Liver (tissue), 9 donors: Measurements from ENCODE around the gene NEUROG1. TPM values are rescaled to one million over a fixed set of nuclear protein-coding genes. Genes with fewer than 3 reads are reported as not detected.

ENCODE experiments used
- DNase-seq: peaks from one replicate; pipeline ENCODE4 v3.0.0-alpha.2; 2017; ENCODE audit warnings: low spot score
- H3K27ac ChIP-seq, 2 donors: one replicate each; pipeline ENCODE4 v1.7.0; 2013; ENCODE audit warnings: inconsistent platforms in 2 of 2, low read length in 2 of 2, control low read depth in 1 of 2, low read depth in 1 of 2, mild to moderate bottlenecking in 1 of 2
- H3K27me3 ChIP-seq, 4 donors: one replicate each; pipeline versions ENCODE4 v1.6.1 to v1.7.0; 2013; ENCODE audit warnings: low read length in 3 of 4, inconsistent platforms in 1 of 4, mild to moderate bottlenecking in 1 of 4, moderate library complexity in 1 of 4; ENCODE audit not compliant: control insufficient read depth in 4 of 4, insufficient read depth in 4 of 4
- H3K36me3 ChIP-seq, 4 donors: one replicate each; pipeline versions ENCODE4 v1.6.1 to v1.7.0; 2013; ENCODE audit warnings: low read length in 3 of 4, mild to moderate bottlenecking in 3 of 4, low read depth in 1 of 4, moderate library complexity in 1 of 4; ENCODE audit not compliant: control insufficient read depth in 4 of 4, insufficient read depth in 3 of 4
- H3K4me1 ChIP-seq, 4 donors: one replicate each; pipeline versions ENCODE4 v1.6.1 to v1.7.0; 2013; ENCODE audit warnings: low read length in 3 of 4, mild to moderate bottlenecking in 3 of 4, moderate library complexity in 1 of 4; ENCODE audit not compliant: control insufficient read depth in 4 of 4, insufficient read depth in 4 of 4
- H3K4me3 ChIP-seq, 3 donors: one replicate each; pipeline versions ENCODE4 v1.6.1 to v1.7.0; 2013; ENCODE audit warnings: low read length in 3 of 3, control low read depth in 1 of 3, low read depth in 1 of 3, mild to moderate bottlenecking in 1 of 3
- H3K9ac ChIP-seq, 2 donors: one replicate each; pipeline ENCODE4 v1.7.0; 2013; ENCODE audit warnings: low read length in 2 of 2, mild to moderate bottlenecking in 2 of 2, moderate library complexity in 2 of 2, control low read depth in 1 of 2, low read depth in 1 of 2
- H3K9me3 ChIP-seq, 4 donors: one replicate each; pipeline versions ENCODE4 v1.6.1 to v1.7.0; 2013; ENCODE audit warnings: low read length in 3 of 4; ENCODE audit not compliant: control insufficient read depth in 4 of 4
- EGR1 ChIP-seq, 2 donors: IDR thresholded peaks; 2 replicates each; pipeline ENCODE4 v1.6.1; 2016 to 2018; ENCODE audit warnings: antibody characterized with exemption in 2 of 2, low read depth in 2 of 2
- FOXA1 ChIP-seq: IDR thresholded peaks from 2 replicates; pipeline ENCODE4 v1.6.1; 2016; ENCODE audit warnings: antibody characterized with exemption
- GABPA ChIP-seq, 2 donors: IDR thresholded peaks in 1 of 2; conservative IDR thresholded peaks in 1 of 2; 2 replicates each; pipeline ENCODE4 v1.6.1; 2016; ENCODE audit warnings: antibody characterized with exemption in 2 of 2, mild to moderate bottlenecking in 1 of 2, moderate library complexity in 1 of 2
- HNF4G ChIP-seq: IDR thresholded peaks from 2 replicates; pipeline ENCODE4 v1.6.1; 2016; ENCODE audit warnings: antibody characterized with exemption
- JUND ChIP-seq, 2 donors: IDR thresholded peaks; 2 replicates each; pipeline ENCODE4 v1.6.1; 2016; ENCODE audit warnings: antibody characterized with exemption in 2 of 2
- NR2F2 ChIP-seq: IDR thresholded peaks from 2 replicates; pipeline ENCODE4 v1.6.1; 2016; ENCODE audit warnings: antibody characterized with exemption
- RAD21 ChIP-seq, 2 donors: IDR thresholded peaks; 2 replicates each; pipeline ENCODE4 v1.6.1; 2016; ENCODE audit warnings: antibody characterized with exemption in 2 of 2, mild to moderate bottlenecking in 2 of 2
- RXRA ChIP-seq, 2 donors: IDR thresholded peaks; 2 replicates each; pipeline ENCODE4 v1.6.1; 2017 to 2018; ENCODE audit warnings: antibody characterized with exemption in 2 of 2, mild to moderate bottlenecking in 1 of 2
- SP1 ChIP-seq: IDR thresholded peaks from 2 replicates; pipeline ENCODE4 v1.6.1; 2018; ENCODE audit warnings: antibody characterized with exemption, mild to moderate bottlenecking
- TAF1 ChIP-seq: conservative IDR thresholded peaks from 2 replicates; pipeline ENCODE4 v1.6.1; 2016; ENCODE audit warnings: antibody characterized with exemption, mild to moderate bottlenecking
- WGBS: extraction: QIAGEN DNeasy Blood & Tissue Kit; methylation state at CpG from one replicate; pipeline ENCODE4 v1.1.7; 2013; 5-methylcytosine and 5-hydroxymethylcytosine counted together
- polyA plus RNA-seq, 2 donors: library from polyadenylated mRNA; stranded (reverse) in 1 of 2; unstranded in 1 of 2; fragments of 200-250 nt in 1 of 2; fragments of >200 nt in 1 of 2; fragmentation: Nextera tagmentation in 1 of 2; extraction: Ambion mirVana in 1 of 2; gene quantifications; one replicate each; pipeline versions ENCODE4 v1.2.1 to v1.2.3, GENCODE V29; 2013 to 2015
- total RNA-seq, 2 donors: library from RNA; depleted of rRNA; stranded (reverse); fragments of >200 nt; gene quantifications; one replicate each; pipeline ENCODE4 v1.2.3, GENCODE V29; 2014
- TF ChIP-seq, protein P1 (sequence below): IDR thresholded peaks from 2 replicates; pipeline ENCODE4 v1.6.1; 2016; ENCODE audit warnings: antibody characterized with exemption
- TF ChIP-seq, protein P2 (sequence below): IDR thresholded peaks from 2 replicates; pipeline ENCODE4 v1.6.1; 2016; ENCODE audit warnings: antibody characterized with exemption, mild to moderate bottlenecking
- TF ChIP-seq, protein P3 (sequence below): fragments of 150-350 bp; IDR thresholded peaks from 2 replicates; pipeline ENCODE4 v1.5.1; 2017; ENCODE audit warnings: improper control_type of control experiment, low read depth, low read length; ENCODE audit not compliant: missing input control
- TF ChIP-seq, protein P4 (sequence below): IDR thresholded peaks from 2 replicates; pipeline ENCODE4 v1.6.1; 2016; ENCODE audit warnings: antibody characterized with exemption
- TF ChIP-seq, protein P5 (sequence below): IDR thresholded peaks from 2 replicates; pipeline ENCODE4 v1.6.1; 2016; ENCODE audit warnings: antibody characterized with exemption
- donor health status: healthy.
- donor health status: healthy.
- donor health status: healthy.
- donor health status: healthy.
- donor health status: healthy.

NEUROG1 gene
- total and polyA plus RNA-seq, 4 donors: not detected

DNA sequence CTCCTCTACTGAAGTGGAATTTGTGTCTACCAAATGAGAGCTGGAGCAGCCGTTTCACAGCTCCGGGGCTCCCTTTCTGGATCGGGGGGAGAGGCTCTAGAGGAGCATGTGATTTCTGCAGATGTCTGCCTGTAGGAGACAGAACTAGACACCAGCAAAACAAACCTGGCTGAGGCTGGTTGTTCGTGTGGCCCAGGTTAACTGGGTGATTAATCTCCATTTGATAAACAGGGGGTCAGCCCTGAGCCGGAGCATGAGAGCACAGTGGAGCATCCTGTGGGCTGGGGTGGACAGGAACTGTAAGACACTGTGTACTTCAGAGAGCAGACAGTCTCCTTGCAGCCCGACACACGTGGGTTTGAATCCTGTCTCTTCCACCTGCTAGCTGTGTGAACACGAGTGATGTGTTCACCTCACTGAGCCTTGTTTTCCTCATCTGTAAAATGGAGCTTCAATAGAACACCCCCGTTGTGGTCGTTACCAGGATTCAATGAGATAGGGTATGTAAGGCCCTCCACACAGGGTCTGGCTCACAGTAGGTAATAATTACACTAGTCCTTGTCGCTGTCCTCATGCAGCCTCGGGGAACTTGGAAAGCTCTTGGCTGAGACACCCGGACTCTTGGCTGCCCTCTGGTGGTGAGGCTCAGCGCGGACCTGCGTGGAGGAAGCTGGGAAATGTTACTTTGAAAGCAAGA is 30.1 kb upstream of the NEUROG1 start:
- Histone ChIP-seq H3K9me3 (no peaks in the 10 kb centered on the region), H3K36me3 (no peaks in the 10 kb centered on the region), H3K27ac (no peak overlapping the region), H3K4me1 (peaks cover 0 to 6% (median 0%) of the 10 kb centered on the region in 4 donors), H3K9ac (no peak overlapping the region), H3K27me3 (no peaks in the 10 kb centered on the region), H3K4me3 (no peak overlapping the region)
- 34% methylated on average over 16 of the region's 16 CpGs for whole genome bisulfite sequencing
- DNase-seq: peak; percentile 84
- TF ChIP-seq GABPA (IDR thresholded peaks at IDR 0.05 in 1 of 2, conservative IDR thresholded peaks at IDR 0.05 in 1 of 2) (no peak), JUND (IDR thresholded peaks at IDR 0.05) (no peak), SP1 (no peak), RAD21 (IDR thresholded peaks at IDR 0.05) (peak; percentile 69 to 80), EGR1 (IDR thresholded peaks at IDR 0.05; ENCODE audit: low read depth in 2 of 2) (no peak), RXRA (IDR thresholded peaks at IDR 0.05) (peak; percentile 32 to 54)
- TF ChIP-seq, protein P1, sequence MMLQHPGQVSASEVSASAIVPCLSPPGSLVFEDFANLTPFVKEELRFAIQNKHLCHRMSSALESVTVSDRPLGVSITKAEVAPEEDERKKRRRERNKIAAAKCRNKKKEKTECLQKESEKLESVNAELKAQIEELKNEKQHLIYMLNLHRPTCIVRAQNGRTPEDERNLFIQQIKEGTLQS: no peak
- TF ChIP-seq, protein P2, sequence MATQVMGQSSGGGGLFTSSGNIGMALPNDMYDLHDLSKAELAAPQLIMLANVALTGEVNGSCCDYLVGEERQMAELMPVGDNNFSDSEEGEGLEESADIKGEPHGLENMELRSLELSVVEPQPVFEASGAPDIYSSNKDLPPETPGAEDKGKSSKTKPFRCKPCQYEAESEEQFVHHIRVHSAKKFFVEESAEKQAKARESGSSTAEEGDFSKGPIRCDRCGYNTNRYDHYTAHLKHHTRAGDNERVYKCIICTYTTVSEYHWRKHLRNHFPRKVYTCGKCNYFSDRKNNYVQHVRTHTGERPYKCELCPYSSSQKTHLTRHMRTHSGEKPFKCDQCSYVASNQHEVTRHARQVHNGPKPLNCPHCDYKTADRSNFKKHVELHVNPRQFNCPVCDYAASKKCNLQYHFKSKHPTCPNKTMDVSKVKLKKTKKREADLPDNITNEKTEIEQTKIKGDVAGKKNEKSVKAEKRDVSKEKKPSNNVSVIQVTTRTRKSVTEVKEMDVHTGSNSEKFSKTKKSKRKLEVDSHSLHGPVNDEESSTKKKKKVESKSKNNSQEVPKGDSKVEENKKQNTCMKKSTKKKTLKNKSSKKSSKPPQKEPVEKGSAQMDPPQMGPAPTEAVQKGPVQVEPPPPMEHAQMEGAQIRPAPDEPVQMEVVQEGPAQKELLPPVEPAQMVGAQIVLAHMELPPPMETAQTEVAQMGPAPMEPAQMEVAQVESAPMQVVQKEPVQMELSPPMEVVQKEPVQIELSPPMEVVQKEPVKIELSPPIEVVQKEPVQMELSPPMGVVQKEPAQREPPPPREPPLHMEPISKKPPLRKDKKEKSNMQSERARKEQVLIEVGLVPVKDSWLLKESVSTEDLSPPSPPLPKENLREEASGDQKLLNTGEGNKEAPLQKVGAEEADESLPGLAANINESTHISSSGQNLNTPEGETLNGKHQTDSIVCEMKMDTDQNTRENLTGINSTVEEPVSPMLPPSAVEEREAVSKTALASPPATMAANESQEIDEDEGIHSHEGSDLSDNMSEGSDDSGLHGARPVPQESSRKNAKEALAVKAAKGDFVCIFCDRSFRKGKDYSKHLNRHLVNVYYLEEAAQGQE: no peak
- TF ChIP-seq, protein P3, sequence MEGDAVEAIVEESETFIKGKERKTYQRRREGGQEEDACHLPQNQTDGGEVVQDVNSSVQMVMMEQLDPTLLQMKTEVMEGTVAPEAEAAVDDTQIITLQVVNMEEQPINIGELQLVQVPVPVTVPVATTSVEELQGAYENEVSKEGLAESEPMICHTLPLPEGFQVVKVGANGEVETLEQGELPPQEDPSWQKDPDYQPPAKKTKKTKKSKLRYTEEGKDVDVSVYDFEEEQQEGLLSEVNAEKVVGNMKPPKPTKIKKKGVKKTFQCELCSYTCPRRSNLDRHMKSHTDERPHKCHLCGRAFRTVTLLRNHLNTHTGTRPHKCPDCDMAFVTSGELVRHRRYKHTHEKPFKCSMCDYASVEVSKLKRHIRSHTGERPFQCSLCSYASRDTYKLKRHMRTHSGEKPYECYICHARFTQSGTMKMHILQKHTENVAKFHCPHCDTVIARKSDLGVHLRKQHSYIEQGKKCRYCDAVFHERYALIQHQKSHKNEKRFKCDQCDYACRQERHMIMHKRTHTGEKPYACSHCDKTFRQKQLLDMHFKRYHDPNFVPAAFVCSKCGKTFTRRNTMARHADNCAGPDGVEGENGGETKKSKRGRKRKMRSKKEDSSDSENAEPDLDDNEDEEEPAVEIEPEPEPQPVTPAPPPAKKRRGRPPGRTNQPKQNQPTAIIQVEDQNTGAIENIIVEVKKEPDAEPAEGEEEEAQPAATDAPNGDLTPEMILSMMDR: peak; percentile 84

DNA sequence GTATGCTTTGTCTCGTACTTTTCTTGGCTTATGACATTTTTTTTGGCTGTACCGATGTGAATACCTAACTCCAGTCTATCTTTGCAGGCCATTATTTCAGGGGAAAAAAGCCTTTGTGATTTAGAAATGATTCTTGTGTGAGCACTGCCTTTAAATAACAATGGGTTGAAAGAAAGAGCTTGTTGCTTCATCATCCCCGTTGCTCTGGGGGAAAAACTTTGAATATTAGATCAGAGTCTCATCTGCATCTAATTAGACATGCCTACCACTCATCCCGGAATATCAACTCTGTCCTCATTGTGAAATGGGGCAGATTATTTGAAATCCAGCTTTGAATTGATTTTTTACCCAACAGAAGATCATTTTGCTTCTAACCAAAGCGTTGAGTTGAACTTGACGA is 29.5 kb upstream of the NEUROG1 start:
- no peak overlapping the region for H3K9ac ChIP-seq
- TF ChIP-seq, protein P4, sequence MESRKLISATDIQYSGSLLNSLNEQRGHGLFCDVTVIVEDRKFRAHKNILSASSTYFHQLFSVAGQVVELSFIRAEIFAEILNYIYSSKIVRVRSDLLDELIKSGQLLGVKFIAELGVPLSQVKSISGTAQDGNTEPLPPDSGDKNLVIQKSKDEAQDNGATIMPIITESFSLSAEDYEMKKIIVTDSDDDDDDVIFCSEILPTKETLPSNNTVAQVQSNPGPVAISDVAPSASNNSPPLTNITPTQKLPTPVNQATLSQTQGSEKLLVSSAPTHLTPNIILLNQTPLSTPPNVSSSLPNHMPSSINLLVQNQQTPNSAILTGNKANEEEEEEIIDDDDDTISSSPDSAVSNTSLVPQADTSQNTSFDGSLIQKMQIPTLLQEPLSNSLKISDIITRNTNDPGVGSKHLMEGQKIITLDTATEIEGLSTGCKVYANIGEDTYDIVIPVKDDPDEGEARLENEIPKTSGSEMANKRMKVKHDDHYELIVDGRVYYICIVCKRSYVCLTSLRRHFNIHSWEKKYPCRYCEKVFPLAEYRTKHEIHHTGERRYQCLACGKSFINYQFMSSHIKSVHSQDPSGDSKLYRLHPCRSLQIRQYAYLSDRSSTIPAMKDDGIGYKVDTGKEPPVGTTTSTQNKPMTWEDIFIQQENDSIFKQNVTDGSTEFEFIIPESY: no peak
- TF ChIP-seq TAF1 (no peak), RXRA (IDR thresholded peaks at IDR 0.05) (no peak), NR2F2 (no peak), JUND (IDR thresholded peaks at IDR 0.05) (no peak), HNF4G (no peak), EGR1 (IDR thresholded peaks at IDR 0.05; ENCODE audit: low read depth in 2 of 2) (no peak), FOXA1 (no peak)
- TF ChIP-seq, protein P1: no peak
- TF ChIP-seq, protein P2: no peak
- TF ChIP-seq, protein P5, sequence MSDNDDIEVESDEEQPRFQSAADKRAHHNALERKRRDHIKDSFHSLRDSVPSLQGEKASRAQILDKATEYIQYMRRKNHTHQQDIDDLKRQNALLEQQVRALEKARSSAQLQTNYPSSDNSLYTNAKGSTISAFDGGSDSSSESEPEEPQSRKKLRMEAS: no peak
- H3K9me3 ChIP-seq: no peaks in the 10 kb centered on the region
- no peak for DNase-seq
- H3K36me3 ChIP-seq: no peaks in the 10 kb centered on the region
- H3K4me1 ChIP-seq: peaks cover 0 to 8% (median 0%) of the 10 kb centered on the region in 4 donors
- WGBS: 77% methylated on average over 6 of the region's 6 CpGs
- no peak overlapping the region for H3K27ac ChIP-seq
- H3K4me3 ChIP-seq: no peak overlapping the region
- H3K27me3 ChIP-seq: no peaks in the 10 kb centered on the region
